Ishikawa (cell line): ENCODE measurements around the gene MAGI2.

Experiments used
- EP300 ChIP-seq: IDR thresholded peaks from 2 replicates; pipeline ENCODE4 v1.6.1; 2012; ENCODE audit warnings: borderline replicate concordance
- RAD21 ChIP-seq: IDR thresholded peaks from 2 replicates; pipeline ENCODE4 v1.6.1; 2012; ENCODE audit warnings: low read depth
- TAF1 ChIP-seq: IDR thresholded peaks from 2 replicates; pipeline ENCODE4 v1.6.1; 2012; ENCODE audit warnings: low read depth, mild to moderate bottlenecking
- TF ChIP-seq, protein P1 (sequence below): IDR thresholded peaks from 2 replicates; pipeline ENCODE4 v1.6.1; 2012; ENCODE audit warnings: low read depth, mild to moderate bottlenecking

DNA sequence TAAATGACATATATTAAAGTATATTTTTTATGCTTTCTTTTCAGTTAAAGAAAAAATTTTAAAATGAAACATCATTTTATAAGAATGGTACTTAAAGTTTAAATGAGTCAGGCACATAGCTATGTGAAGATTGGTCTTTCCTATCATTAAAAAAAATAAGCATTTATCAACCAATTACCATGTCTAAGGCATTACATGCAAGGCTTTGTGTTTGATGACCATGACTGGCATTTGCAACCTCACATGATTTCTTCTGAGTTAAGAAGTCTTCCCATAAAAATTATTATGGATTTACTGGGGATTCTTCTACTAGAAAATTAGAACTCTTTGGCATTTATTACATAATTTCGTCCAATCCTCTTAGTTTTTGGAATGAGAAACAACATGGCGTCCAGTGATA, 776.1 kb downstream of the MAGI2 start:
- TF ChIP-seq, protein P1, sequence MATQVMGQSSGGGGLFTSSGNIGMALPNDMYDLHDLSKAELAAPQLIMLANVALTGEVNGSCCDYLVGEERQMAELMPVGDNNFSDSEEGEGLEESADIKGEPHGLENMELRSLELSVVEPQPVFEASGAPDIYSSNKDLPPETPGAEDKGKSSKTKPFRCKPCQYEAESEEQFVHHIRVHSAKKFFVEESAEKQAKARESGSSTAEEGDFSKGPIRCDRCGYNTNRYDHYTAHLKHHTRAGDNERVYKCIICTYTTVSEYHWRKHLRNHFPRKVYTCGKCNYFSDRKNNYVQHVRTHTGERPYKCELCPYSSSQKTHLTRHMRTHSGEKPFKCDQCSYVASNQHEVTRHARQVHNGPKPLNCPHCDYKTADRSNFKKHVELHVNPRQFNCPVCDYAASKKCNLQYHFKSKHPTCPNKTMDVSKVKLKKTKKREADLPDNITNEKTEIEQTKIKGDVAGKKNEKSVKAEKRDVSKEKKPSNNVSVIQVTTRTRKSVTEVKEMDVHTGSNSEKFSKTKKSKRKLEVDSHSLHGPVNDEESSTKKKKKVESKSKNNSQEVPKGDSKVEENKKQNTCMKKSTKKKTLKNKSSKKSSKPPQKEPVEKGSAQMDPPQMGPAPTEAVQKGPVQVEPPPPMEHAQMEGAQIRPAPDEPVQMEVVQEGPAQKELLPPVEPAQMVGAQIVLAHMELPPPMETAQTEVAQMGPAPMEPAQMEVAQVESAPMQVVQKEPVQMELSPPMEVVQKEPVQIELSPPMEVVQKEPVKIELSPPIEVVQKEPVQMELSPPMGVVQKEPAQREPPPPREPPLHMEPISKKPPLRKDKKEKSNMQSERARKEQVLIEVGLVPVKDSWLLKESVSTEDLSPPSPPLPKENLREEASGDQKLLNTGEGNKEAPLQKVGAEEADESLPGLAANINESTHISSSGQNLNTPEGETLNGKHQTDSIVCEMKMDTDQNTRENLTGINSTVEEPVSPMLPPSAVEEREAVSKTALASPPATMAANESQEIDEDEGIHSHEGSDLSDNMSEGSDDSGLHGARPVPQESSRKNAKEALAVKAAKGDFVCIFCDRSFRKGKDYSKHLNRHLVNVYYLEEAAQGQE: no peak
- TF ChIP-seq TAF1 (no peak), EP300 (no peak), RAD21 (no peak)
